ENCODE results near the gene PGAP2. TPM values are rescaled to one million over a fixed set of nuclear protein-coding genes. Genes with fewer than 3 reads are reported as not detected.

PGAP2 gene
- total RNA-seq, 2 donors from 2014 or later, result 38.5 to 52.2 TPM

GRCh38 chr11:3845670-3846069 lies 37.3 kb downstream of the PGAP2 start:
- Histone ChIP-seq H3K27ac (ENCODE audit: low read depth, low read length) (no peak overlapping the region), H3K4me3 (ENCODE audit: low read length) (no peak overlapping the region), H3K27me3 (ENCODE audit: control insufficient read depth, insufficient read depth, low read length, poor library complexity, severe bottlenecking) (no peaks in the 10 kb centered on the region), H3K9ac (ENCODE audit: extremely low read depth, low read length, poor library complexity, severe bottlenecking) (no peak overlapping the region), H3K9me3 (ENCODE audit: control insufficient read depth, low read length) (no peaks in the 10 kb centered on the region), H3K4me1 (ENCODE audit: control insufficient read depth, insufficient read depth, low read length) (no peaks in the 10 kb centered on the region), H3K36me3 (ENCODE audit: control insufficient read depth, insufficient read depth, low read length) (no peaks in the 10 kb centered on the region)
- Mint-ChIP-seq H3K36me3 (ENCODE audit: low read depth) (no peaks in the 10 kb centered on the region), H3K9me3 (no peaks in the 10 kb centered on the region), H3K4me1 (no peaks in the 10 kb centered on the region), H3K4me3 (no peak overlapping the region), H3K27me3 (ENCODE audit: insufficient read depth) (peaks cover 5% of the 10 kb centered on the region), H3K27ac (no peak overlapping the region)
- TF ChIP-seq CTCF (conservative IDR thresholded peaks at IDR 0.05), result no peak
- WGBS, 2 experiments (ENCODE audit: insufficient coverage in 1 of 2, insufficient read length in 1 of 2), result 90% methylated on average over 2 to 3 of the region's 3 CpGs
- no peak for DNase-seq

GRCh38 chr11:3849297-3849874 lies 41.0 kb downstream of the PGAP2 start:
- Histone ChIP-seq H3K9me3 (ENCODE audit: control insufficient read depth, low read length) (no peaks in the 10 kb centered on the region), H3K36me3 (ENCODE audit: control insufficient read depth, insufficient read depth, low read length) (no peaks in the 10 kb centered on the region), H3K9ac (ENCODE audit: extremely low read depth, low read length, poor library complexity, severe bottlenecking) (no peak overlapping the region), H3K27me3 (ENCODE audit: control insufficient read depth, insufficient read depth, low read length, poor library complexity, severe bottlenecking) (no peaks in the 10 kb centered on the region), H3K4me1 (ENCODE audit: control insufficient read depth, insufficient read depth, low read length) (no peaks in the 10 kb centered on the region), H3K27ac (ENCODE audit: low read depth, low read length) (no peak overlapping the region), H3K4me3 (ENCODE audit: low read length) (no peak overlapping the region)
- no peak overlapping the region for H3K4me3 Mint-ChIP-seq
- H3K27ac Mint-ChIP-seq, result no peak overlapping the region
- no peaks in the 10 kb centered on the region for H3K9me3 Mint-ChIP-seq
- H3K27me3 Mint-ChIP-seq (ENCODE audit: insufficient read depth), result no peaks in the 10 kb centered on the region
- peaks cover 7% of the 10 kb centered on the region for H3K4me1 Mint-ChIP-seq
- TF ChIP-seq CTCF (conservative IDR thresholded peaks at IDR 0.05), result peak; percentile 76
- H3K36me3 Mint-ChIP-seq (ENCODE audit: low read depth), result no peaks in the 10 kb centered on the region
- peak; percentile 57 for DNase-seq
- 69 to 73% methylated on average over 7 to 10 of the region's 10 CpGs for WGBS, 2 experiments (ENCODE audit: insufficient coverage in 1 of 2, insufficient read length in 1 of 2)

- Histone ChIP-seq H3K4me3 (ENCODE audit: low read length) (no peak overlapping the region), H3K9me3 (ENCODE audit: control insufficient read depth, low read length) (no peaks in the 10 kb centered on the region), H3K9ac (ENCODE audit: extremely low read depth, low read length, poor library complexity, severe bottlenecking) (no peak overlapping the region), H3K27ac (ENCODE audit: low read depth, low read length) (no peak overlapping the region), H3K27me3 (ENCODE audit: control insufficient read depth, insufficient read depth, low read length, poor library complexity, severe bottlenecking) (no peaks in the 10 kb centered on the region), H3K4me1 (ENCODE audit: control insufficient read depth, insufficient read depth, low read length) (peaks cover 2% of the 10 kb centered on the region), H3K36me3 (ENCODE audit: control insufficient read depth, insufficient read depth, low read length) (no peaks in the 10 kb centered on the region)
- H3K4me3 Mint-ChIP-seq, result no peak overlapping the region
- H3K4me1 Mint-ChIP-seq, result peaks cover 19% of the 10 kb centered on the region
- no peak for DNase-seq
- no peak overlapping the region for H3K27ac Mint-ChIP-seq
- WGBS, 2 experiments (ENCODE audit: insufficient coverage in 1 of 2, insufficient read length in 1 of 2), result 100% methylated on average over 1 of the region's 1 CpG; no CpG with 5 or more reads in 1 of the 2 experiments
- no peak for TF ChIP-seq CTCF (conservative IDR thresholded peaks at IDR 0.05)
- H3K27me3 Mint-ChIP-seq (ENCODE audit: insufficient read depth), result no peaks in the 10 kb centered on the region
- no peaks in the 10 kb centered on the region for H3K36me3 Mint-ChIP-seq (ENCODE audit: low read depth)
- H3K9me3 Mint-ChIP-seq, result no peaks in the 10 kb centered on the region
Observed at GRCh38 chr11:3853545-3853842, 45.1 kb downstream of the PGAP2 start.

Measured in endodermal cell (in vitro differentiated cells).